ENCODE measurements around the gene SULF2. TPM values are rescaled to one million over a fixed set of nuclear protein-coding genes. Genes with fewer than 3 reads are reported as not detected.

Gene SULF2
- total RNA-seq, 1 experiment from 2014 or later = 1.9 TPM

DNA sequence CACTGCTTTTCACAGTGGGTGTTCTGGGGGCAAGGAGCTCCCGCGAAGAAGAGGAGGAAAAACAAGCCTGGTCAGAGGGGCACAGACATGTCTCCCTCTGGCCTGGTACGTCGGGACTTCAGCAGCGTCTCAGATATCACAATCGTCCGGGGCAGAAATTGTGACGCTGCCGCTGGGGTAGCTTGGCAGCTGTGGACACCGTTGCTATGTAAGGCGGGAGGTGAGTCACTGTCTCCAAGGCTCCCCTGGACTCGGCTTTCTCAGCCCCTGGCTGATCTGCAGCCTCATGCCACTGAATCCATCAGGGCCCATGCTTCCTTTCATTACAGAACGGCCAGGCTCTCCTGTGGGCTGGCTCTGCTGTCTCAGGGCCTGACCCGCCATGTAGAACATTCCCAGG is 98.7 kb downstream of the SULF2 start:
- no peak for DNase-seq (ENCODE audit: low read depth, low spot score)
- in situ Hi-C loops (cut with HindIII; ENCODE audit: low pct_unique_long_range_greater_than_20kb, low sequenced_read_pairs) = no loop called here

DNA sequence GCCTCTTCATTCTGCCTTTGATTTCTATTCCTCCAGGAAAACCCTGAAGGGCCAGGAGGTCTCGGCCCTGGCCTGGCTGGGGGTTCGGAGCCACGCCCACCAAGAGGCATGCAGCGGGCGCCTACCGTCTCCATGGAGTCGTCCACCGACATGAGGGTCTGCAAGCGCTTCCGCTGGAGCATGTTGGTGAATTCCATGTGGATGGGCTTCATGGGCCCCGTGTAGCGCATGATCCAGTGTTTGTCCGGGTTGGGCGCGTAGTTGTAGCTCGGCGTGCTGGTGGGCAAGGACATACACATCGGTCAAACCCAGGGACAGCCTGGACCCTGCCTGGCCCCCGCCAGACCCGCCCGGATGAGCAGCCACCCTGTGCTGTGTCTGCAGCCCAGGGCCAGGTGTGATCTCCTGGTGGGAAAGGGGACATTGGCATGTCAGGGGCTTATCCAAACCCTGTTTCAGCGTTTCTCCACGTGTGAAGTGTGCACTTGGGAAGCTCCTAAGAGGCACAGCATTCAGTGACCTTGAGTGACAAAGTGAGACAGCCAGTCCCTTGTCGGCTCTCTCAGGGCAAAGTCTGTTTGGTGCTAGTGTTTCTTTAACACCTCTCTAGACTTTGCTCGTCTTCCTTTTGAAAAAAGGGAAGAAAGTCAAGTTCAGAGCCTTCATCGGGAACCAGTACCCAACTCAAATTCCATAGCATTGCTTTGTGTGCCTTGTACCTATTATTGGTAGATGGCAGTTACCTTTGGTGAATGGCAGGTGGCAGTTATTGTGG is 100.8 kb downstream of the SULF2 start:
- in situ Hi-C loops (cut with HindIII; ENCODE audit: low pct_unique_long_range_greater_than_20kb, low sequenced_read_pairs) = no loop called here

DNA sequence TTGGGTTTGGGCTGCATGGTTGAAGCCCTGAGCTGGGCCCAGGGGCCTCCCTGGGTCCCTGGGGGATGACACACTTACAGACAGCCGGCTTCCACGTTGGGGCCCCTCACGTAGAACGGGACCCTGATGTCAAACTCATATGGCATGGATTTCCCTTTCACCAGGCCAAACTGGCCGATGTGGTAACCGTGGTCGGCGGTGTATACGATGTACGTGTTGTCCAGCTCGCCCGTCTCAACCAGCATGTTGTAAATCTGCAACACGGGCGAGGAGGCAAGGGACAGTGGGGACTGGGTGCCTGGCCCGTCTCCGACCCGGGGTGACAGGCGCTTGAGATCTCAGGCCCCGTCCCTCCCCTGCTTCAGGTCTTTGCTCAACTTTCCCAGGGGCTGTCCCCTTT is 102.4 kb downstream of the SULF2 start:
- DNase-seq (ENCODE audit: low read depth, low spot score) = no peak
- in situ Hi-C loops (cut with HindIII; ENCODE audit: low pct_unique_long_range_greater_than_20kb, low sequenced_read_pairs) = no loop called here

More for the DNA sequence above, 100.8 kb downstream of the SULF2 start:
- no peak for DNase-seq (ENCODE audit: low read depth, low spot score)

DNA sequence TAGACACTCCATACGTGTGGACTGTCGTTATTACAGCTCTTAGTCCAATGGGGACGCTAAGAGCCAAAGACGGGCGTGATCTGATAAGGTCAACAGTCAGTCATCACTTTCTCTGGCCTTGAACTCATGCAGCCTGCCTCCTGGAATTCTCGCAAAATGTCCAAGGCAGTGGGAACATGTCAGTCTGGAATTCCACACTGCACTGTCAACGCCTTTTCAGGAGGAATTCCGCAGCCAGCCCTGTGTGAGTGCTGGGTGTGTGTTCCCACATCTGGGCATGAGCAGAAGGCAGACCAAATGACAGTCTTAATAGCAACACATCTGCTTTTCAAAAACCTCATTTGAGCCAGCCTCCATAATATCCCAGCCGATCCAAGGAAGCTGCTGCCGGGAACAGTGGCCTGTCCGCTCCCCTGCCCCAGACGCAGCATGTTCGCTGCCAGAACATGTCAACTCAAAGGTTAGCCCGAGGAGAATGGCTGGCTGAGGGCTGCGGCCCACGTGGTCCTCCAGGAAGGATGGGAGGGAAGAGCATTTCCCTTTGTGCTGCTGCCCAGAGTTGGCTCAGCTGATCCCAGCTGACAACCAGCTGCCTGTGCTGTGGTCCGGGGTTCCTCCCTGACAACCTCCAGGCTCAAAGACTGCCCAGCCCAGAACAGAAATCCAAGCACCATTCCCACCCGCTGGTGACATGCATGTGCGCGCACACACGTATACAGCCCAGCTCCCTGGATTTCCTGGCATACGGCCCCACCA is 103.1 kb downstream of the SULF2 start:
- peak; percentile 62 for DNase-seq (ENCODE audit: low read depth, low spot score)
- in situ Hi-C loops (cut with HindIII; ENCODE audit: low pct_unique_long_range_greater_than_20kb, low sequenced_read_pairs) = no loop called here

DNA sequence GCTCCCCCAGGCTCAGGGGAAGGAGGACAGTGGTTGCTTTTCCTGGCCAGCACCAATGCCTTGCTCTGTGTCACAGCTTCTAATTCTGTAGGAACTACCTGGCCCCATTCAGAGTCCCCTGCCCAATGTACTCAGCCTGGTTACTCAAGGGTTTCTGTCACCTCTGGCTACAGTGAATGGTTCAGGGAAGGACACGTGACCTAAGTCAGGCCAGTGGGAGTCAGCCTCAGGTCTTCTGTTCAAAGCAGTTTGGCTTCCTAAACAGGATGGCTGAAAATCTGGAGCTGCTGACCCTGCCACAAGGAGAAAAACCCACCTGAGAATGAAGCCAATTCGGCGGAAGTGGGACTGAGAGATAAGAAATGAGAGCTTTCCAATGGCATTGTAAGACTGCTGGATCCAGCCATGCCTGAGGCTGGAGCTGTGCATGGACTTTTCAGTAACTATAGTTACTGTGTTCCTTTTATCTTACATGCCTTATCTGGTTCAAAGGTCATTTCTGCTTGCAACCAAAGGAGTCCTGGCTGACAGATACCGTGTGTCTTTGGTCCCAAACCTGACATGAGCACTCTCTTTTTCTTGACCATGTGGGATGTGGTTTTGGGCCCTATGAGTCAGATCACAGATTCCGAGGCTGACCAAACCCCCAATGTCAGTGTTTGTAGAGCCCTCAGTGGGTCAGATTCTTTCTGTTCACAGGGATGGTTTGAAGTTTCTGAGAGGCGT is 104.3 kb downstream of the SULF2 start:
- in situ Hi-C loops (cut with HindIII; ENCODE audit: low pct_unique_long_range_greater_than_20kb, low sequenced_read_pairs) = no loop called here
- no peak for DNase-seq (ENCODE audit: low read depth, low spot score)

DNA sequence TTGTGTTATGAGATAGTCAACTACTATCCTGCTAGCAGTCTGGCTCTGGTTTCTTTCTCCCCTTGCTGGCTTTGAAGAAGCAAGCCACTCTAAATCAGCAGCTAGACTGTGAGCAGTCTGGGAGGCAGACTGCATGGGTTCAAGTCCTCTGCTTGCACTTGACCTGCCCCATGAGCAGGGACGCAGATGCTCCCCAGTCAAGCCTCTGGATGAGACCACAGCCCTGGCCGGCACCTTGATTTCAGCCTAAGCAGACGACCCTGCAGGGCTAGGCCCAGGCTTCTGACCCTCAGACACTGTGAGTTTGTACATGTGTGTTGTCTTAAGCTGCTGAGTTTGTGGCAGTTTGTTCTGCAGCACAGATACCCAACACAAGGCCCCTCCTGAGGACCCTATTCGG is 105.8 kb downstream of the SULF2 start:
- in situ Hi-C loops (cut with HindIII; ENCODE audit: low pct_unique_long_range_greater_than_20kb, low sequenced_read_pairs) = no loop called here
- no peak for DNase-seq (ENCODE audit: low read depth, low spot score)

DNA sequence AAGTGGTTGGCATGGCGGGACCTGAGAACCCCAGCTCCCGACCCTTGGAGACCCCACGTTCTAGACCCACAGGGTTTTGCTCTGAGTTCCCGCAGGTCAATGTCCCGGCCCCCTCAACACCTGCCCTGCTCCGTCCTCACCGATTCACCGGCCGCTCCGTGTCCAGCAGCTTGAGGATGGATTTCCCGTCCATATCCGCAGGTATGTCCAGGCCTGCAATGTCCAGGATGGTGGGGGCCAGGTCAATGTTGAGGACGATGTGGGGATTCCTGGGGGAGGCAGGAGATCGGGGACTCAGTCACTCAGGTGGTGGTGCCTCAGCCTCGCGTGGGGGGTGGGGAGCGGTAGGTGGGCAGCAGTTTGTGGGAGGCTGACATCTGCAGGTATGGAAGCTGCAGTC is 106.7 kb downstream of the SULF2 start:
- no peak for DNase-seq (ENCODE audit: low read depth, low spot score)
- in situ Hi-C loops (cut with HindIII; ENCODE audit: low pct_unique_long_range_greater_than_20kb, low sequenced_read_pairs) = no loop called here

DNA sequence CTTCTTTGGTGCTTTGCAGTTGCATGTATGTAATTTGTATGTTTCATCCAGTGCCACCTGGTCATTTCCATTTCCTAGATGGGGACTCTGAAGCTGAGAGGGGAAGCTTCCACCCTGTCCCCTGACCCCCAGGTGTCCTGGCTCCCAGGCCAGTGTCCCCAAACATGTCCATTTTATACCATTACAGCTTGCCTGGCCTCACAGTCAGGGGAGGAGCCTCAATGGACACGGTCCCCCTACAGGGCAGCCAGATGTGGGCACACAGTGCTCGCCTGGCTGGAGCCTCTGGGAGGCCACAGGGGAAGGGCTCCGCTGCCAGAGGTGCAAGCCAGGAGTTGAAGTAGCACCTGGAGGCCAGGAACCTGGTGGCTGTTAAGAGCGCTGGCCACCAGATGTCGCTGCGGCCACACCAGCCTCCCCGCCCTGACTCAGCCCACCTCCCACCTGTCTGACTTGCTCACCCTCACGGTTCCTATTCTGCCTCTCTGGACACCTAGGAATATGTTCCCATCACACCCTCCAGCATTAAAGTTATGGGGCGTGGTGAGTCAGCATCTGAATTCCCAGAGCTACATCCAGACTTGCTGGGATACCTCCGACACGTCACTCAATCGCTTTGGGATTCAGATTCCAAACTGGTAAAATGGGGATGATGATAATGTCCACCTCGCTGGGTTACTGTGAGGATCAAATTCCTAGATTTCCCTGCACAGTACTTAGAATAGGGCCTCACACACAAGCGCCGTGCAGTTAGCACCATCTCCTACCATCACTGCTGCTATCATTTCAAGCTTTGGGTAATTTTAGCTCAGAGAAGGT is 107.4 kb downstream of the SULF2 start:
- in situ Hi-C loops (cut with HindIII; ENCODE audit: low pct_unique_long_range_greater_than_20kb, low sequenced_read_pairs) = no loop called here
- DNase-seq (ENCODE audit: low read depth, low spot score) = peak; percentile 57

DNA sequence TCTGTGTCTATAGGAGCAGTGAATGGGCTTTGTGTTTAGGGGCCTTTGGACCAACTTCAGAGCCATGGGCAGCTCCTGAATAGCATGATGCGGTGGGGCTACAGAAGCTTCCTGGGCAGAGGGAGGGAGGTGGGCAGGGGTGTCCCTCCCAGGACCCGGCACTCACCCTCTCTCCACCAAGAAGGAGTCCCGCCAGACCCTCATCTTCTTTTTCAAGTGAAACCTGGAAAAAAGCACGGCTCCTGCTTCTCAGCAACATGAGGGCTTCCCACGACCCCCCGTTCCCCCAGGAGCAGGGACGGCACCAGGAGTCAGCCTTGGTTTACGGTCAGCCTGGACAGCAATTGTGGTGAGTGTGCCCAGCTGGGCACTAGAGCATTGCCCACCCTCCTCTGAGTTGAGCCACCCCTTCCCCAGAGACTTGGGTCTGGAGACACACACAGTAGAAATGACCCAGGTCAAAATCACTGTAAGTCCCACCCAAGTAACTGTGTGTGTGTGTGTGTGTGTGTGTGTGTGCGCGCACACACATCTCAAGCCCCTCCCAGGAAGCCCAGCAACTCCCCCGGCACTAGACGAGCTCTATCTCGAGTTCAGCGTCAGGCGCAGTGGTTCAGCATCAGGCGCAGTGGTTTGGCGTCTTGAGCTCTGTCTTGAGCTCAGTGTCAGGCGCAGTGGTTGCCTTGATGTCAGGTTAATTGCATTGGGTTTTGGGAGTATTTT is 108.2 kb downstream of the SULF2 start:
- in situ Hi-C loops (cut with HindIII; ENCODE audit: low pct_unique_long_range_greater_than_20kb, low sequenced_read_pairs) = no loop called here
- peak; percentile 10 for DNase-seq (ENCODE audit: low read depth, low spot score)

DNA sequence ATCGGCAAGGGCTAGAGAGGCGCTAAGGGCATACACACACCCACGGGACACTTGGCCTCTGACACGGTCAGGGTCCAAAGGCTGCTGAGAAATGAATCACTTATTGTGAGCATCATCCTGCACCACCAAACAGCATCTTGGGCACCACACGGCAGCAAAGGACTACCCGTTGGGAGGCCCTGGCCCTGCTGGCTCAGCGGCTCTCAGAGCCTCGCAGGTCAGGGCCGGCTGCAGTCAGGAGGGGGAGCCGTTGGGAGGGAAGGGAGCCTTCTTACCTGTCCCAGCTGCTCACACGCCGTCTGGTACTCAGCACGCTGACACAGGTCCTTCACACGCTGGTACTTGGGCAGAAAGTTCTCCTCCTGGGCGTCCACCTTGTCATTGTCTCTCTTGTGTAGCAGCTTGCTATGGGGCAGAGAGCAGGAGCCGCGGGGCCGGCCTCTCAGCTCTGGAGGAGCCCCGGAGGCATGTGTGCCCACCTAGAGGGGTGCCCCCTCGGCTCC is 109.0 kb downstream of the SULF2 start:
- no peak for DNase-seq (ENCODE audit: low read depth, low spot score)
- in situ Hi-C loops (cut with HindIII; ENCODE audit: low pct_unique_long_range_greater_than_20kb, low sequenced_read_pairs) = no loop called here

DNA sequence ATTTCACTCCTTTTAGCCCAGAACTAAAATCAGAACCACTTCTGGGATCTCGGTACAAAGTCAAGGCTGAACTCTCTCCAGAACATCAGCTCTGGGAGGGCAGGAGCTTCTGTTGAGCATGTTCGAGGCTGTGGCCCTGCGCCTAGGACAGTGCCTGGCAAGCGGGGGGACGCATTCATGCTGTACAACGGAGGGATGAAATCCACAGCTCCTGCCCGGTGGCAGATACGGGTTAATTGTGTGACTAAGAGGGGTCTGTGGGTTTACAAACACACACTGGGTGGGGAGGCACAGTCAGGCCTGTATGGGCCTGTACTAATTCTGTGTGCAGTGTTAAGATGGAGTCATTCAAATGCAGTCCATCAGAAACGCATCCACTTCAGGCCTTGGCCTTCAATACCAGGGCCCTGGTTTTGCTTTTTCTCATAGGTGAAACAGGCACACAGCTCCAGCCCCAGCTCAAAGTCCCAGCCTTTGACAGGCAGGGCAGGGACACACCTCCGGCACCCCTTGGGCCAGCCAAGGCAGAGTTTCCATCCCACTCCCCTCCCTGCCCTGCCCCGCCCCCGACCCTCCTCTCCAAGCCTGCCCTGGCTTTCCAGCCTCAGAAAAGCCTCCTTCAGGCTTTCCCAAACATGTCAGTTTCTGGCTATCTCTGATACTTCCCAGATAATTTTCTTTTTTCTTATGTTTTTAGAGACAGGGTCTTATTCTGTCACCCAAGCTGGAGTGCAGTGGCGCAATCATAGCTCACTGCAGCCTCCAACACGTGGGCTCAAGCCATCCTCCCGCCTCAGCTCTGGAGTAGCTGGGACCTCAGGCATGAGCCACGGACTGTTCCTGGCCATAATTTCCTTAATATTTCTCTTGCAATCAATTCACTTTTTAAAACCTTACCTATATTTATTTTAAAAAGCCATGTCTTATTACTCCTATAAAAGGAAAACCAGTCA is 109.8 kb downstream of the SULF2 start:
- in situ Hi-C loops (cut with HindIII; ENCODE audit: low pct_unique_long_range_greater_than_20kb, low sequenced_read_pairs) = no loop called here
- DNase-seq (ENCODE audit: low read depth, low spot score) = no peak

DNA sequence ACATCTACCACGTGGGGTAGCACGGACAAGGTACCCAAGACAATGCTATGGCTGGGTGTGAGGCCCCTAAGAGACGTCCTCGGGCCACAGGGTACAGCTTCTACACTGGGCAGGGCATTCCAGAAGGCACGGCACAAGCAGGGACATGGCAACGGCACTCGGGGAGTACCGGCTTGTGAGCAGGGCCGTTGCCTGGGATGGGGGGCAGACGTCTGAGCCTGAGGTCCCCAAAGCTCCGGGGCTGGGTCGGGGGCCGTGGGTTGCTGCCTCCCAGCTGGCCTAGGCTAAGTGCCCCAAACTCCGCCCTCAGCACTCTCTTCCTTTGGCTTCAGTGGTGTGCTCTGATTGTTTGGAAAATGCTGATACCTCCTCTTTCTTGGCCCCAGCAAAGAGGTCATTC is 110.6 kb downstream of the SULF2 start:
- DNase-seq (ENCODE audit: low read depth, low spot score) = no peak
- in situ Hi-C loops (cut with HindIII; ENCODE audit: low pct_unique_long_range_greater_than_20kb, low sequenced_read_pairs) = no loop called here

DNA sequence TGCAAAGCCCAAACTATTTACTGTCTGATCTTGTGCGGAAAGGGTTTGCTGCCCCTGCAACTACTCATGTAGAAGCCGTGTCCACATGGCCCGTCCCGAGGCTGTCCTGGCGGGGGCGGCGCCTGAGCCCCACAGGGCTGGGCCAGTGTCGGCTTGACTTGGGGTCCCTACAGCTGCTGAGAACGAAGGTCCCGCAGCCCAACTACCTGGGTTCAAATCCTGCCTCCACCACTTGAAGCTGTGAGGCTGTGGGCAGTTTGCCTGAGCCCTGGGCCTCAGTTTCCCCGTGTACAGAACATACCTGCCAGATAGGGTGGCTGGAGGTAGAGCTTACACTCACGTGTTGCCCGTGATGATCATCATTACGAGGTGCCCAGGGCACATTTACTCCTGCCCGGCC is 111.1 kb downstream of the SULF2 start:
- in situ Hi-C loops (cut with HindIII; ENCODE audit: low pct_unique_long_range_greater_than_20kb, low sequenced_read_pairs) = no loop called here
- no peak for DNase-seq (ENCODE audit: low read depth, low spot score)

DNA sequence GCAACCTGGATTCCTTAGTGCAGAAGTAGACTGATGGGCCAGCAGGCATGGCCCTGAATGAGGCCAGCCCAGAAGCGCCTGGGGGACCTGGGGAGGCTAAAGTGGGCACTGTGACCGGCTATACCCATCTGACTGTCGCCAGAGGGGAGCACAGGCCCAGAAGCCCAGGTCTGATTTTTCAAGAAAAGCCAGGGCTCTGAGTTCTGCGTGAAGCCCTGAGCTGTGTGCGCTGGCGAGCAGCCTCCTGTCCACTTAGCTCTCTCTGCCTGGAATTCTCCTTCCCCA is 111.7 kb downstream of the SULF2 start:
- in situ Hi-C loops (cut with HindIII; ENCODE audit: low pct_unique_long_range_greater_than_20kb, low sequenced_read_pairs) = no loop called here
- no peak for DNase-seq (ENCODE audit: low read depth, low spot score)

DNA sequence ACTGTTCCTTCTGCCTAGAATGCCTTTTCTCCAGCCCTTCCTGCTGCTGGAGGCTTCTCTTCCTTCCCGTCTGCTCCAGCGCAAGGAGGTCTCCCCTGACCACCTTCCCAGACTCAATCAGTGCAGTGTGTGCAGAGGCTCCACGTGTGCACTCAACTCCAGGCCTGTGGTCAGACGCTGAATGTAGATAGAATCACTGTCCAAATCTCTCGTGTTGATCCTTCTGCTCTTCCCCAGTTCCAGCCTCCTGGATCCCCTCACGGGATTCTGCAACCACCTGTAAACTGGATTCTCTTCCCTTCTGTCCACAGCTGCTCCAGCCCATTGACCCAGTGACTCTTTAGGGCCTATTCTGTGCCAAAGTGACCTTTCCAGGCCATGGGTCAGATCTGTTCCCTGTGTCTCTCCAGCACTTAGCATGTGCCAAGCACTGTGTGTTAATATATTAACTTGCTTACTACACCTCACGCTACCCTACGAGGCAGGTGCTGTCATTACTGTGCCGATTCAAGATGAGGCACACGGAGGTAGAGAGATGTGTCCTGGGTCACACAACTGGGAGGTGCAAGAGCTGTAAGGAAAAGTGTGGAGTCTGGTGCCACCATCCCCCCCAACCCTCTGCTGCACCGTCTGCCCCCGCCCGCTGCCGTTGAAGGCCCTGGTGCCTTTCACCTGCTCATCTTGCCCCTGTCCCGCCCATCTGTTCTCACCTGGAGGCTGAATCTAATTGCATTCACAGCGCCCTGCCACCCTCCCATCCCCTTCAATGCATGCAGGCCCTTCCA is 112.2 kb downstream of the SULF2 start:
- in situ Hi-C loops (cut with HindIII; ENCODE audit: low pct_unique_long_range_greater_than_20kb, low sequenced_read_pairs) = no loop called here
- DNase-seq (ENCODE audit: low read depth, low spot score) = no peak

DNA sequence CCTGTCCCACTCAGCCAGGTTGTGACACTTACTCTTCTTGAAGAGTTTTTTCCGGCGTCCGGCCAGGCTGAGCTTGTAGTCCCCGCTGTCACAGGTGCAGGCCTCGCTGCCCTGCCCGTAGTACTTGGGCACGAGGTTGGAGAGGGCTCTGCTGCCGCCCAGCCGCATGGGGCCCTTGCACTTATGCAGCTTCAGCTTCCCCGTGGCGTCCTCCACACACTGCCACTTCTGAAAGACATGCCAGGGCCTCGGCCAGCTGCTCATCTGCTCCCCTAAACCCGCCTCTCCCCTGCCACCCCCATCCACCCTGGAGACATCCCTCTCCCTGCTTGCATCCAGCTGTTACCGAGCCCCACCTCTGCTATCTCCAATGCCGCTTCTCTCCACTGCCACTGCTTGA is 113.1 kb downstream of the SULF2 start:
- in situ Hi-C loops (cut with HindIII; ENCODE audit: low pct_unique_long_range_greater_than_20kb, low sequenced_read_pairs) = no loop called here

More for the DNA sequence above, 113.1 kb downstream of the SULF2 start:
- no peak for DNase-seq (ENCODE audit: low read depth, low spot score)

Measured in SK-MEL-5 (cell line).